AG09319 (cell line): ENCODE results near the gene SIGLEC1.
A peak's percentile ranks its signal among the peaks of the same experiment; 100 is the strongest.

Source experiments
- DNase-seq: peaks from one replicate; pipeline ENCODE4 v3.0.0-alpha.2; 2010; ENCODE audit warnings: low read depth; ENCODE audit errors: extremely low read depth
- CTCF ChIP-seq: IDR thresholded peaks from 2 replicates; pipeline ENCODE4 v1.5.1; 2011; ENCODE audit warnings: low read depth, mild to moderate bottlenecking, inconsistent platforms, low read length, moderate library complexity

SIGLEC1 gene

GRCh38 chr20:3749689-3750531 lies 37.5 kb upstream of the SIGLEC1 start:
- peak; percentile 14; the same call in 1 of the 2 replicates for TF ChIP-seq CTCF
- DNase-seq: no peak

- no peak for TF ChIP-seq CTCF
- no peak for DNase-seq
Observed at GRCh38 chr20:3749087-3749688, 36.8 kb upstream of the SIGLEC1 start.

DNA sequence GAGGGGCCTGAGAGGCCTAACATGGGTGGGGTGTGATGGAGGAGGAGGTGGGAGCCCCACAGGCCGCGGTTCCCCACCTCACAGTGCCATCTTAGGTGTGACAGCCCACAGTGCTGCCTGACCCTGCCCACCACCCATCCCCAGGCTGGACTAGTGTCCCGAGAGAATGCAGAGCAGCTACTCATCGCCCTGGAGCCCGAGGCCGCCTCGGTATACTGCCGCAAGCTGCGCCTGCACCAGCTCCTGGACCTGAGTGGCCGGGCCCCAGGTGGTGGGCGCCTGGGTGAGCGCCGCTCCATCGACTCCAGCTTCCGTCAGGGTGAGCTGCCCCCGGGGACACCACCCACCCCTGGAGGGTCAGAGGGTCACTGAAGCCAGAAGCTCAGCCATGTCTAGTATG lies 35.7 kb upstream of the SIGLEC1 start:
- no peak for DNase-seq
- no peak for TF ChIP-seq CTCF

- DNase-seq: no peak
- TF ChIP-seq CTCF: no peak
Observed at GRCh38 chr20:3747471-3747870, 35.1 kb upstream of the SIGLEC1 start.

GRCh38 chr20:3745686-3746173 lies 33.3 kb upstream of the SIGLEC1 start:
- no peak for DNase-seq
- no peak for TF ChIP-seq CTCF

- TF ChIP-seq CTCF: no peak
- no peak for DNase-seq
Observed at GRCh38 chr20:3744806-3745685, 32.6 kb upstream of the SIGLEC1 start.
